GM18505 (cell line): Measurements from ENCODE around the gene XRCC4.
"Not testable (repeated sequence)": the region's sequence is repeated elsewhere in the genome, so short reads cannot be mapped to it uniquely, and the experiment has no call there.

Experiments used
- ATAC-seq: cut with Tn5 transposase; IDR thresholded peaks from one replicate; pipeline ENCODE4 v1.9.1; 2021; ENCODE audit not compliant: unreplicated experiment
- POLR2A ChIP-seq: IDR thresholded peaks from 4 replicates; pipeline ENCODE4 v1.6.1; 2011; ENCODE audit warnings: borderline replicate concordance; ENCODE audit not compliant: insufficient read depth, insufficient read length; ENCODE audit errors: extremely low read depth

XRCC4 gene

GRCh38 chr5:83149671-83150070 lies 72.3 kb downstream of the XRCC4 start:
- no peak for TF ChIP-seq POLR2A
- ATAC-seq: no peak

GRCh38 chr5:83151821-83152220 lies 74.5 kb downstream of the XRCC4 start:
- ATAC-seq: no peak
- no peak for TF ChIP-seq POLR2A

GRCh38 chr5:83152996-83153395 lies 75.6 kb downstream of the XRCC4 start:
- not testable (repeated sequence) for ATAC-seq

- ATAC-seq: no peak
- no peak for TF ChIP-seq POLR2A
Observed at GRCh38 chr5:83156001-83156400, 78.7 kb downstream of the XRCC4 start.

- ATAC-seq: no peak
- TF ChIP-seq POLR2A: no peak
Observed at GRCh38 chr5:83157163-83157562, 79.8 kb downstream of the XRCC4 start.

- ATAC-seq: no peak
- TF ChIP-seq POLR2A: no peak
Observed at GRCh38 chr5:83162601-83163000, 85.3 kb downstream of the XRCC4 start.

GRCh38 chr5:83167538-83167937 lies 90.2 kb downstream of the XRCC4 start:
- no peak for TF ChIP-seq POLR2A
- ATAC-seq: no peak

- no peak for TF ChIP-seq POLR2A
- ATAC-seq: no peak
Observed at GRCh38 chr5:83169571-83170337, 92.4 kb downstream of the XRCC4 start.

GRCh38 chr5:83172011-83172410 lies 94.7 kb downstream of the XRCC4 start:
- no peak for ATAC-seq
- TF ChIP-seq POLR2A: no peak

GRCh38 chr5:83172655-83173054 lies 95.3 kb downstream of the XRCC4 start:
- TF ChIP-seq POLR2A: no peak
- ATAC-seq: no peak

- TF ChIP-seq POLR2A: no peak
- ATAC-seq: no peak
Observed at GRCh38 chr5:83173826-83174225, 96.5 kb downstream of the XRCC4 start.

GRCh38 chr5:83177803-83178202 lies 100.5 kb downstream of the XRCC4 start:
- ATAC-seq: no peak
- no peak for TF ChIP-seq POLR2A

- TF ChIP-seq POLR2A: no peak
- no peak for ATAC-seq
Observed at GRCh38 chr5:83179966-83180365, 102.6 kb downstream of the XRCC4 start.

- no peak for TF ChIP-seq POLR2A
- ATAC-seq: no peak
Observed at GRCh38 chr5:83184534-83184933, 107.2 kb downstream of the XRCC4 start.

GRCh38 chr5:83192947-83193346 lies 115.6 kb downstream of the XRCC4 start:
- no peak for TF ChIP-seq POLR2A
- ATAC-seq: no peak
